Vagina (tissue), 2 donors: ENCODE data around the gene USF1. TPM values are rescaled to one million over a fixed set of nuclear protein-coding genes. Genes with fewer than 3 reads are reported as not detected.

Source experiments
- DNase-seq, 2 donors: peaks; one replicate each; pipeline ENCODE4 v3.0.0-alpha.2; 2017; ENCODE audit errors: extremely low spot score in 2 of 2
- H3K27ac ChIP-seq: fragments of 200-600 bp; sonication (generic); one replicate; pipeline ENCODE4 v1.5.1; 2019
- H3K27me3 ChIP-seq: fragments of 200-600 bp; sonication (generic); one replicate; pipeline ENCODE4 v1.5.1; 2019
- H3K36me3 ChIP-seq, 2 donors: fragments of 200-600 bp; sonication (generic); one replicate each; pipeline ENCODE4 v1.5.1; 2017 to 2019
- H3K4me1 ChIP-seq: fragments of 200-600 bp; sonication (generic); one replicate; pipeline ENCODE4 v1.5.1; 2019
- H3K4me3 ChIP-seq, 2 donors: fragments of 200-600 bp; sonication (generic); 1 replicate in 1 of 2; 2 replicates in 1 of 2; pipeline ENCODE4 v1.5.1; 2016 to 2019
- H3K9me3 ChIP-seq: fragments of 200-600 bp; sonication (generic); one replicate; pipeline ENCODE4 v1.5.1; 2019
- CTCF ChIP-seq, 3 experiments: fragments of 450-650 bp in 2 of 3; fragments of 200-600 bp in 1 of 3; sonication (generic) in 1 of 3; IDR thresholded peaks; one replicate each; pipeline ENCODE4 v1.5.1; 2017 to 2019; ENCODE audit warnings: antibody characterized with exemption in 3 of 3, mild to moderate bottlenecking in 2 of 3, moderate library complexity in 2 of 3
- POLR2A ChIP-seq, 2 donors: fragments of 450-650 bp; IDR thresholded peaks; one replicate each; pipeline ENCODE4 v1.6.1; 2017; ENCODE audit warnings: antibody characterized with exemption in 2 of 2, mild to moderate bottlenecking in 2 of 2, moderate library complexity in 2 of 2
- POLR2AphosphoS5 ChIP-seq, 2 donors: sonication (generic); formaldehyde crosslinking; IDR thresholded peaks; one replicate each; pipeline ENCODE4 v1.9.0; 2017; ENCODE audit warnings: antibody characterized with exemption in 2 of 2, mild to moderate bottlenecking in 2 of 2, low read depth in 1 of 2; ENCODE audit not compliant: insufficient read depth in 1 of 2
- intact Hi-C: fragments of 100-400 bp; cut with DNase I; formaldehyde crosslinking; loops from one replicate; pipeline ENCODE4 v1.15.1; 2023
- total RNA-seq: library from RNA; depleted of rRNA; stranded (reverse); fragments of >200 nt; gene quantifications from one replicate; pipeline ENCODE4 v1.2.3, GENCODE V29; 2016

USF1 gene
- total RNA-seq, 1 donor from 2014 or later, result 39.0 TPM

DNA sequence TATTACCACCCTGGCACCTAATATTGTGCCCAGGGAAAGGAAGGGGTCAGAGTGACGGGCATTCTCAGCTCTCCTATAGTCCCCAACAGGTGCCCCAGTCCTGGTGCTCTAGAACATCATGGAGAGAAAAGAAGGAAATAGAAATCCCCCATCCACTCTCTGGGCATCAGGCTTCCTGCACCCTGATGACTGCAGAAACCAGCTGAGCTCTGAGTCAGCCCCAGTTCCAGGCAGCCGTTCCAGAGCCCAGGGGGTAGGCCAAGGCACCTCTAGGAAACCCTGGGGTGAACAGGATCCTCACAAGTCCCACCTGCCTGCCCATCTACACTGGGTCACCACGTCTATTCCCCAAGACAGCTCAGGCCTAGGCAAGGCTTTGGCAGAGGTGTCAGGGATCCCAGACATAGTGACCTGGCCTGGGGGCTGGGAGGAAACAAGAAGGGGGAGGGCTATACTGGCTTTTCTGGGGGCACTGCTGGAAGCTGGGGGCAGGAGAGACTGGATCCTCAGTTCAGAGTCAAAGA, 42.9 kb upstream of the USF1 start:
- Histone ChIP-seq H3K4me3 (peak overlapping the region in 1 of 2 donors; percentile 41), H3K27me3 (no peaks in the 10 kb centered on the region), H3K27ac (peak overlapping the region; percentile 77), H3K9me3 (no peaks in the 10 kb centered on the region), H3K4me1 (no peaks in the 10 kb centered on the region), H3K36me3 (no peaks in the 10 kb centered on the region)
- TF ChIP-seq POLR2AphosphoS5 (IDR thresholded peaks at IDR 0.05; ENCODE audit: insufficient read depth in 1 of 2, low read depth in 1 of 2), result no peak
- TF ChIP-seq POLR2A (IDR thresholded peaks at IDR 0.05), result no peak
- TF ChIP-seq CTCF (IDR thresholded peaks at IDR 0.05), result no peak
- no peak for DNase-seq
- intact Hi-C loops, result no loop called here

GRCh38 chr1:161086457-161086856, 40.7 kb upstream of the USF1 start:
- DNase-seq, result no peak
- TF ChIP-seq CTCF (IDR thresholded peaks at IDR 0.05) (no peak), POLR2AphosphoS5 (IDR thresholded peaks at IDR 0.05; ENCODE audit: insufficient read depth in 1 of 2, low read depth in 1 of 2) (no peak), POLR2A (IDR thresholded peaks at IDR 0.05) (no peak)
- Histone ChIP-seq H3K4me3 (peak overlapping the region in 1 of 2 donors; percentile 41), H3K9me3 (no peaks in the 10 kb centered on the region), H3K4me1 (no peaks in the 10 kb centered on the region), H3K27me3 (no peaks in the 10 kb centered on the region), H3K36me3 (no peaks in the 10 kb centered on the region), H3K27ac (peak overlapping the region; percentile 77)
- intact Hi-C loops, result no loop called here

DNA sequence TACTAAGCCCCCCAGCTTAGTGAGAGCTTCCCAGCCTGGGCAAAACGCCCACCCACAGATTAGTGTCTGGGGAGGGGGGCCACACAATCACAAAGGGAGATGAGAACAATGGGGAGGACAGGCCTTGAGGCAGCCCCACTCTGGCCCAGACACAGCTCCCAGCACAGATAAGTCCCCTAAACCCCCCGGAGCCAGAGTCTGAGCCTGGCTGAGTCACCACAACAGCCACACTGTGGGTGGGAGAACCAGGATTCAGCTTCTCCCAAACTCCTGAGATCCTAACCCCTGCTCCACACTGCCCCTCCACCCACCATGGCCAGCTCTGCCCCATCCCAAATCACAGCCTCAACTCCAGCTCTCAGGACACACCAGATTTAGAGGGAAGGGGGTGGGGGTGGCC, 39.4 kb upstream of the USF1 start:
- TF ChIP-seq POLR2AphosphoS5 (IDR thresholded peaks at IDR 0.05; ENCODE audit: insufficient read depth in 1 of 2, low read depth in 1 of 2) (no peak), POLR2A (IDR thresholded peaks at IDR 0.05) (no peak)
- intact Hi-C loops, result no loop called here

GRCh38 chr1:161084597-161084988, 38.8 kb upstream of the USF1 start:
- H3K27ac ChIP-seq, result peak overlapping the region; percentile 77

More for the DNA sequence above, 39.4 kb upstream of the USF1 start:
- Histone ChIP-seq H3K9me3 (no peaks in the 10 kb centered on the region), H3K27me3 (no peaks in the 10 kb centered on the region), H3K27ac (peak overlapping the region; percentile 77), H3K4me3 (peak overlapping the region in 1 of 2 donors; percentile 41), H3K36me3 (no peaks in the 10 kb centered on the region), H3K4me1 (no peaks in the 10 kb centered on the region)
- DNase-seq, result no peak

DNA sequence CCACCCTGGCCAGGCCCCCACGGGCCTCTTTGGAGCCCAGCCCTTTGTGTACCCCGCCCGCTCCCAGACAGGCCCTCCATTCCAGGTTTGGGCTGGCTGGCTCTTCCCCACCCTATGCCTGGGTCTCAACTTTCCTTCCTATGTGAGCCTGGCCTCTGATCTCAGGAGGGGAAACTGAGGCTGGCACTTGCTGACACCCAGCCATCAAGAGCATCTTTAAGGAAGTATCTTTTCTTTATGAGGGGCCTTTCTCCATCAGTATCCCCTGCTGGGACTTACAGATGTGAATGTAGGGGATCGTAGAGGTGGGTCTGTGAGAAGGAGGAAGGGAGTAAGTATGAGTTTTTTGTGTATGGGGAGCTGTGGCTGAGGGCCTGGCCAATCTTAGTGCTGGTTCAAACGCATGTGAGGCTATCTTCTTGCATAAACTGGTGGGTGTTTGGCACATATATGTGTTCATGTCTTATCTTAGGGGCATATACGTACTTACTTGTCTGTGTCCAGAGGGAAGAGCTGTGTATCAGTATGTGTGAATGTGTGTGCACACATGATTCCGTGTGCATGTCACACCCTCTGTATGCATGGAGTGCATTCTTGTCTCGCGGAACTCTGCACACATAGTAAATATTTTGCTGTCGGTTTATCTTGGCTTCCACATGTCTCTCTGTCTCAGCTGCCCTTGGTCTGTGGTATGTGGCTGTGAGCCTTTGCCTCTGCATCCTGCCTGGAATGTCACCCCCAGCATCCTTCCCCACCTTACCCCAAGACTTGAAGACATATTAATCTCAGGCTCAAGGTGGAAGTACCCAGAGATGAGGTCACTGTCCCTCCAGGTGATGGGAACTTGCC, 38.2 kb upstream of the USF1 start:
- no peak for TF ChIP-seq POLR2A (IDR thresholded peaks at IDR 0.05)
- peak in 1 of 2 donors; percentile 3 for TF ChIP-seq POLR2AphosphoS5 (IDR thresholded peaks at IDR 0.05; ENCODE audit: insufficient read depth in 1 of 2, low read depth in 1 of 2)
- no peaks in the 10 kb centered on the region for H3K27me3 ChIP-seq
- DNase-seq, result no peak
- H3K27ac ChIP-seq, result peak overlapping the region; percentile 77
- H3K4me3 ChIP-seq, result peak overlapping the region in 1 of 2 donors; percentile 41
- no peaks in the 10 kb centered on the region for H3K9me3 ChIP-seq
- H3K36me3 ChIP-seq, result no peaks in the 10 kb centered on the region
- H3K4me1 ChIP-seq, result no peaks in the 10 kb centered on the region
- intact Hi-C loops, result no loop called here

More at GRCh38 chr1:161084597-161084988, 38.8 kb upstream of the USF1 start:
- H3K36me3 ChIP-seq, result no peaks in the 10 kb centered on the region
- intact Hi-C loops, result no loop called here
- H3K9me3 ChIP-seq, result no peaks in the 10 kb centered on the region
- H3K4me3 ChIP-seq, result peak overlapping the region in 1 of 2 donors; percentile 41
- no peak for TF ChIP-seq CTCF (IDR thresholded peaks at IDR 0.05)
- no peak for DNase-seq
- no peaks in the 10 kb centered on the region for H3K27me3 ChIP-seq
- H3K4me1 ChIP-seq, result no peaks in the 10 kb centered on the region
